COLO668 (cell line): ENCODE results near the gene TTBK1.

Experiments
- DNase-seq: peaks from one replicate; lab custom pipeline; 2025; ENCODE audit not compliant: unreplicated experiment; lab: John Stamatoyannopoulos, UW

The TTBK1 gene

DNA sequence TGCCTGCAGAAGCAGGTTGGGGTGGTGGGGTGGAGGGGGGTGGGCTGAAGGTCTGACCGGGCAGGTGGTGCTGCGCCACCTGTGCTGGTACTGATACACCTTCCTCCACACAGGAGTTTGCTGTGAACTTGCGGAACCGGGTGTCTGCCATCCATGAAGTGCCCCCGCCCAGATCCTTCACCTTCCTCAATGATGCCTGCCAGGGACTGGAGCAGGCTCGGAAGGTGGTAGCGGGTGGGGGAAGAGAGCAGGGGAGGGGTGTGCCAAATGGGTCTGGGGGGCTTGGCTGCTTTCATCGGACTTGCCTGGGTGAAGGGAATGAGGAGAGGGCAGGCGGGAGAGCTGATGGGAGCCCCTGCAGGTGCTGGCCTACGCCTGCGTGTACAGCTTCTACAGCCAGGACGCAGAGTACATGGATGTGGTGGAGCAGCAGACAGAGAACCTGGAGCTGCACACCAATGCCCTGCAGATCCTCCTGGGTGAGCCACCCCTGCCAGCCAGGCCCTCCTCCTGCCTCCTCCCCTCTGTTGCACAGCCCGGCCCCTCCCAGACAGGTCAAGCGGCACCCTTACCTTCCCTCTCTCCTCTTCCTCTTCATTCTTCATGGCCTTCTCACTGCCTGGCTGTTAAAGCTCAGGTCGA lies 20.7 kb upstream of the TTBK1 start:
- DNase-seq = no peak

DNA sequence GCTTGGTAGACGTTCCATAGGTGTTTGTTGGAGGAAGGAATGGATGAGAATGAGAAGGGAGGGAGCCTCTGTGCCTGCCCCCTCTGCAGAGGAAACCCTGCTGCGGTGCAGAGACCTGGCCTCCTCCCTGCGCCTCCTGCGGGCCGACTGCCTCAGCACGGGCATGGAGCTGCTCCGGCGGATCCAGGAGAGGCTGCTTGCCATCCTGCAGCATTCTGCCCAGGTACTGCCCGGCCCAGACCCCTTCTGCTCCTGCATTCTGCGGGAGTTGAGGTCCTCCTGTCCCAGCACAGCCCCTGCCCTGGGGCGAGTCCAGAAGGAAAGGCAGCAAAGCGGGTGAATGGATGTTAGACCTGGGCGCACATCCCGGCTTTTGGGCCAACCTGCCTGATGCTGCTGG lies 20.1 kb upstream of the TTBK1 start:
- no peak for DNase-seq

DNA sequence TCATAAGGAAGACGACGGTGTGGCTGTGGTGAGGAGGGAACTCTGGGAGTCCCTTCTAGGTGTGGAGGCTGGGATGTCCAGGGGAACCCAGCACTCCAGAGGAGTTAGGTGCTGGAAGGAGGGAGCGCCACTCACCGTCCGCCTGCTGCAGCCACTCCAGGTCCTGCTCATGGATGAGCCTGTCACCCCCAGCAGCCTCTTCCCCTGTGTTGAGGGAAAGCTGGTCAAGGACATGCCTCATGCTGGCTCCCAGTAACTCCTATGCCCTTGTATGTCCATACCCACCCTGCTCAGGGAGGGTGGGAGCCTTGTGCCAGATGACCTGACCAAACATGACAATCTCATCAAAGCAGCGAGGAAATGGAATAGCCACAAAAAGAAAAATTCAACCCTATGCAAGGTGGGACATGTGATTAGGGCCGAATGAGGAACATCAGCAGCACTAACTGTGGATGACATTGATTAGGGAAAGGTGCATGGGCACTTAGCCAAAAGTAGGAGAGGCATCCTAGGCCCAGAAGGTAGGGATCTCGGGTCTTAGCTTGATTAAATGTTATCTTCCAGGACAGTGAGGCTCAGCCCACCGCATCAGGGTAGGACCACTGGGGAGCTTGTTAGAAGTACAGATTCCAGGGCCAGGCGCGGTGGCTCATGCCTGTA lies 17.0 kb upstream of the TTBK1 start:
- no peak for DNase-seq

GRCh38 chr6:43228951-43229802 lies 14.1 kb upstream of the TTBK1 start, which contains the start of gene DNPH1:
Gene DNPH1, minus strand, starts transcription at chr6:43229481. Its CDS starts 25 bp downstream, at chr6:43229456.
- peak; percentile 75 for DNase-seq

GRCh38 chr6:43229803-43230620 lies 13.3 kb upstream of the TTBK1 start:
- DNase-seq = no peak

- no peak for DNase-seq
Measured at GRCh38 chr6:43231053-43231452, 12.2 kb upstream of the TTBK1 start.

DNA sequence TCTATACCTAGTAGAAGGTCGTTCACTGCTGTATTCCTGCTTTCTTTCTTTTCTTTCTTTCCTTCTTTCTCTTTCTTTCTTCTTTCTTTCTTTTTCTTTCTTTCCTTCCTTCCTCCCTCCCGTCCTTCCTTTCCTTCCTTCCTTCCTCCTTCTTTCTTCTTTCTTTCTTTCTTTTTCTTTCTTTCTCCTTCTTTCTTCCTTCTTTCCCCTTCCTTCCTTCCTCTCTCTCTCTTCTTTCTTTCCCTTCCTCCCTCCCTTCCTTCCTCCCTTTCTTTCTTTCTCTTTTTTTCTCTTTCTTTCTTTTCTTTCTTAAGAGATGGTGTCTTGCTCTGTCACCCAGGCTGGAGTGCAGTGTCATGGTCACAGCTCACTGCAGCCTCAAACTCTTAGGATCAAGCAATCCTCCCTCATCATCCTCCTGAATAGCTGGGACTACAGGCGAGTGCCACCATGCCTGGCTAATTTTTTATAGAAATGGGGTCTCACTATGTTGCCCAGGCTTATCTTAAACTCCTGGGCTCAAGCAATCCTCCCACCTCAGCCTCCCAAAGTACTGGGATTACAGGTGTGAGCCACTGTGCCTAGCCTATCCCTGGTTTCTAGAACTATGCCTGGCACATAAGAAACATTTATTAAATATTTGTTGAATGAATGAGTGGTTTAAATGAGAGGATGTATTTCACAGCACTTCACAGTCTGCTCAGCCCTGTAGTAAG lies 11.4 kb upstream of the TTBK1 start:
- DNase-seq = no peak

DNA sequence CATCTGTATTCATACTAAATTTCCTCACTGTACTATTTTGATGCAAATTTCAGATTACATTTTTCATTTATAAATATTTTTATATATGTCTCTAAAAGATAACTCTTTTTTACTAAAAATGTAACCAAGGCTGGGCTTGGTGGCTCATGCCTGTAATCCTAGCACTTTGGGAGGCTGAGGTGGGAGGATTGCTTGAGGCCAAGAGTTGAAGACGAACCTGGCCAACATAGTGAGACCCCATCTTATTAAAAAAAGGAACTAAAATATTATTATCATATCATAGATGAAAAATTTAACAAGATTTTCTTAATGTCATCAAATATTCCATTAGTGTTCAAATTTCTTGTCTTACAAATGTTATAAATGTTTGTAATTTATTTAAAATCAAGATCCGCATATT lies 7.4 kb upstream of the TTBK1 start:
- no peak for DNase-seq

- DNase-seq = no peak
Measured at GRCh38 chr6:43239054-43239453, 4.2 kb upstream of the TTBK1 start.

DNA sequence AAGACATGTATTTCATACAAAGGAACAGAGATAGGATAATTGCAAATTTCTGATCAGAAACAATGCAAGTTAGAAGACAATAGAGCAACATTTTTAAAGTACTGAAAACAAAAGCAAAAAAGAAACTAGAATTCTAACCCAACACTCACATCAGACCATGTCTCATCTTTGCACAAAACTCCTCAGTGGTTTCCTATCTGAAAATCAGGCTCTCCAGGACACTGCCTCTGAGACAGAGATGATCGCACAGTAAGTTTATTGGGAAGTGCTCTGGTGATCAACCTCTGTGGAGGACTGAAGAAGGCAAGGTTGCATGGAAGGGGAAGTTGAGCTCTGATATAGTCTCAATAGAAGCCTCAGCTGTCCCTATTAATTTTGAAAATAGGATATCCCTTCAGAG lies 2.3 kb upstream of the TTBK1 start:
- no peak for DNase-seq

GRCh38 chr6:43241446-43241845 lies 1.8 kb upstream of the TTBK1 start:
- no peak for DNase-seq

GRCh38 chr6:43243664-43244321 lies 512 bp downstream of the TTBK1 start:
- DNase-seq = peak; percentile 14

- peak; percentile 79 for DNase-seq
Measured at GRCh38 chr6:43246301-43247113, 3.2 kb downstream of the TTBK1 start.

DNA sequence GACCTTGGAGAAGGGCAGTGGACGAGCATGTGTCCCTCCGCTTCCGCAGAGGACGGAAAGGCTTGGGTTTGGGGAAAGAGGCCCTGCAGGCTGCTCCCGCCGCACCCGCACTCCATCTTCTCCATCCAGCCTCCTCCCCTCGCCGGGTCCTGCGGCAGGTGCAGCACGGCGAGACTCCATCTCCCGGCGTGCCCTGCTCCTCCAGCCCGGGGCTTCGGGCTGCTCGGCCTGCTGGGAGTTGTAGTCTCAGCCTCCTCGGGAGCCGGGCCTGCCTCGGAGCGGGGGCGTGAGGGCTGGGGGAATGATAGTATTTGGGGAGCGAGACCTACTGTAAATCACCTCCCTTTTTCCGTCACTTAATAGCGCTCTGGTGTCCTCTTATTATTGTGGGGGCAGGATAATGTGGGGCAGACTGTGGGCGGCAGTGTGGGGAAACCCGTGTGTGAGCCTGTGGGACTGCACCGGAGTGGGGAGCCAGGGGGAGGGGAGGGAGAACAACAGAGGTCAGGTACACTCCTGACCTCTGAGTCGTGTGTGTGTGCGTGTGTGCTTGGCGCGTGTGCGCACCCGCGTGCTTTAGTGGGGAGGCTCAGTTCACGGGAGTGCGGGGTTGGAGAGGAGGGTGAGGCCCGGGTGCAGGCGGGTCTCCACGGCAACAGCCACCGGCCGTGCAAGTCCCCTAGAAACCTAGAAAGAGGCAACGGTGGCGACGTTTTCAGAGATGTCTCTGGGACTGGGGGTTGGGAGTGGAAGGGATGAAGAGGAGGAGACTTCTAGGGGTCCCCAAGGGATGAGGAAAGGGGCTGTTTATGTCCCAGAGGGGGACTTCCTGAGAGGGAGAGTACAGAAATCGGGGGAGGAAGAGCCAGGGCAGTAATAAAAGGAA lies 4.1 kb downstream of the TTBK1 start:
- peak; percentile 85 for DNase-seq

DNA sequence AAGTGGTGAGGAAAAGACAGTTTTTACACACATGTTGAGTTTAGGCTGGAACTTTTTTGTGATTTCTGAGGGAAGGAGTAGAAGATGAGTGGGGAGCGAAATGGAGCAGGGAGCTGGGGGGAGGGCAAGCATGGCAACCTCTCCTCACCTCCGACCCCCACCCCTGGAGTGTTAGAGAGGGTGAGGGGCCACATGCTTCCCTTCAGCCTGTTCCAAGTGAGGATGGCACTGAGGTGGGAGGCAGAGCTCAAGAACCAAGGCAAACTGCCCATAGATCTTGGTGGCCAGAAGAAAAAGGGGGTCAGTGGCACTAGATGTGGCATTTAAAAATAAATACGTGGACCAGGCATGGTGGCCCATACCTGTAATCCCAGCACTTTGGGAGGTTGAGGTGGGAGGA lies 4.8 kb downstream of the TTBK1 start:
- no peak for DNase-seq

DNA sequence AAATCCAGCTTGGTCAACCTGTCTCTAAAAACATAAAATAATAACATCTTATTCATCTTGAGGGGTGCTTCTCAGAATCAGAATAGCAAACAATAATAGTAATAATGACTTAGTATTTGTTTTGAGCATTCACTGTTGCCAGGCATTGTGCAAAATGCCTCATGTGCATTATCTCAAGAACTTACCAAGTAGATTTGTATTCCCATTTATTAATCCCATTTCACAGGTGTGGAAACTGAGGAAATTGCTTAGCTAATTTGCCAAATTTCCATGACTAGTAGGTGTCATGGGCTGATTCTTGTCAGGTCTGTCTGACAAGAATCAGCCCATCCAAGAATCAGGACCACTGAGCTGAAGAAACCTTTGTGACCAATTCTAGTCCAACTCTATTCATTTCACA lies 5.5 kb downstream of the TTBK1 start:
- DNase-seq = no peak

DNA sequence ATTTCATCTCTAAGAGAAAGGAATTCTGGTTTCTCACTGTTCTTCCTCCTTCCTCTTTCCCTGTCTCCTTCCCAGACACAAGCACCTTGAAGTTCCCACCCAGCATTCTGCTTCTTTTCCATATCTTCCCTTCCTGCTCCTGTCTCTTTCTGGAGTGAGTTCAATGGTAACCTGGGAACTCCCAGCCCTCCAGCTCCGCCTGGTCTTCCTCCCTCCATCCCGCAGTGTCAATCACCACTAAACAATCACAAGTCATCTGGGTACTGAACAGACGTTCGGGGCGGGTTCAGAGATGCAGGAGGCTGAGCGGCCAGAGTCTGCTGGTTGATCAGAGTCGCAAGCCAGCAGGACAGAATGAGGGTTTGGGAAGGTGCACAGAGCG lies 7.7 kb downstream of the TTBK1 start:
- DNase-seq = peak; percentile 10

- DNase-seq = no peak
Measured at GRCh38 chr6:43253401-43253800, 10.1 kb downstream of the TTBK1 start.
